ENCODE data around the gene RETREG1.

The RETREG1 gene

GRCh38 chr5:16528382-16529110 lies 88.3 kb downstream of the RETREG1 start:
- TF ChIP-seq CTCF (IDR thresholded peaks at IDR 0.05; ENCODE audit: insufficient read depth, low read length): no peak
- TF ChIP-seq GABPA (IDR thresholded peaks at IDR 0.05; ENCODE audit: low read depth): no peak
- TF ChIP-seq SPI1 (IDR thresholded peaks at IDR 0.05; ENCODE audit: borderline replicate concordance, low read depth): no peak
- TF ChIP-seq POLR2AphosphoS5 (IDR thresholded peaks at IDR 0.05; ENCODE audit: low read depth): no peak
- TF ChIP-seq REST (IDR thresholded peaks at IDR 0.05; ENCODE audit: insufficient replicate concordance, low read depth): no peak

GRCh38 chr5:16525651-16526050 lies 91.1 kb downstream of the RETREG1 start:
- no peak for TF ChIP-seq SPI1 (IDR thresholded peaks at IDR 0.05; ENCODE audit: borderline replicate concordance, low read depth)
- no peak for TF ChIP-seq REST (IDR thresholded peaks at IDR 0.05; ENCODE audit: insufficient replicate concordance, low read depth)
- TF ChIP-seq CTCF (IDR thresholded peaks at IDR 0.05; ENCODE audit: insufficient read depth, low read length): no peak
- TF ChIP-seq POLR2AphosphoS5 (IDR thresholded peaks at IDR 0.05; ENCODE audit: low read depth): no peak
- no peak for TF ChIP-seq GABPA (IDR thresholded peaks at IDR 0.05; ENCODE audit: low read depth)
- Histone ChIP-seq H3K4me3 (replicated peaks; ENCODE audit: insufficient read depth, low read length) (no peak overlapping the region), H3K27me3 (ENCODE audit: insufficient read depth, poor library complexity, severe bottlenecking) (no peaks in the 10 kb centered on the region), H3K27ac (replicated peaks) (no peak overlapping the region)
- no peak for DNase-seq (ENCODE audit: low read depth in 1 of 2, low spot score in 1 of 2)

More at GRCh38 chr5:16528382-16529110, 88.3 kb downstream of the RETREG1 start:
- H3K4me3 ChIP-seq (replicated peaks; ENCODE audit: insufficient read depth, low read length): no peak overlapping the region
- H3K27me3 ChIP-seq (ENCODE audit: insufficient read depth, poor library complexity, severe bottlenecking): no peaks in the 10 kb centered on the region
- H3K27ac ChIP-seq (replicated peaks): no peak overlapping the region
- no peak for DNase-seq (ENCODE audit: low read depth in 1 of 2, low spot score in 1 of 2)

- H3K27me3 ChIP-seq (ENCODE audit: insufficient read depth, poor library complexity, severe bottlenecking): no peaks in the 10 kb centered on the region
- no peak for DNase-seq (ENCODE audit: low read depth in 1 of 2, low spot score in 1 of 2)
- no peak overlapping the region for H3K4me3 ChIP-seq (replicated peaks; ENCODE audit: insufficient read depth, low read length)
- TF ChIP-seq REST (IDR thresholded peaks at IDR 0.05; ENCODE audit: insufficient replicate concordance, low read depth): no peak
- TF ChIP-seq SPI1 (IDR thresholded peaks at IDR 0.05; ENCODE audit: borderline replicate concordance, low read depth): no peak
- no peak for TF ChIP-seq CTCF (IDR thresholded peaks at IDR 0.05; ENCODE audit: insufficient read depth, low read length)
- no peak overlapping the region for H3K27ac ChIP-seq (replicated peaks)
Observed at GRCh38 chr5:16524286-16524685, 92.5 kb downstream of the RETREG1 start.

All from HL-60 (cell line).